K562 (cell line): ENCODE measurements around the gene METRN. TPM values are rescaled to one million over a fixed set of nuclear protein-coding genes. Genes with fewer than 3 reads are reported as not detected.
A peak's percentile ranks its signal among the peaks of the same experiment; 100 is the strongest.

Source experiments
- BCOR ChIP-seq: fragments of 450-650 bp; IDR thresholded peaks from 2 replicates; pipeline ENCODE4 v1.6.1; 2016
- BRD4 ChIP-seq: fragments of 200-600 bp; sonication (generic); IDR thresholded peaks from 2 replicates; pipeline ENCODE4 v1.6.1; 2017; ENCODE audit warnings: inconsistent platforms
- CAMTA2 ChIP-seq: fragments of 250-450 bp; sonication (Bioruptor Pico); conservative IDR thresholded peaks from 2 replicates; pipeline ENCODE4 v1.5.1; 2022
- NKRF ChIP-seq: fragments of 450-650 bp; IDR thresholded peaks from 2 replicates; pipeline ENCODE4 v1.6.1; 2016; ENCODE audit warnings: borderline replicate concordance
- NR2C1 ChIP-seq, 2 experiments: fragments of 450-650 bp; IDR thresholded peaks; 2 replicates each; pipeline ENCODE4 v1.6.1; 2017; ENCODE audit warnings: mild to moderate bottlenecking in 2 of 2, antibody characterized with exemption in 1 of 2, inconsistent platforms in 1 of 2, missing compliant biosample characterization in 1 of 2, missing genetic modification characterization in 1 of 2
- PCBP1 ChIP-seq: fragments of 200-400 bp; formaldehyde crosslinking; IDR thresholded peaks from 2 replicates; pipeline ENCODE4 v1.6.1; 2018; ENCODE audit warnings: mild to moderate bottlenecking, low read depth, low read length; ENCODE audit not compliant: poor library complexity, severe bottlenecking
- POLR2AphosphoS5 ChIP-seq: IDR thresholded peaks from 2 replicates; pipeline ENCODE4 v1.6.1; 2011; ENCODE audit warnings: mild to moderate bottlenecking, low read depth, low read length, moderate library complexity; ENCODE audit not compliant: control insufficient read depth, insufficient read depth
- RBM25 ChIP-seq: fragments of 200-400 bp; formaldehyde crosslinking; IDR thresholded peaks from 2 replicates; pipeline ENCODE4 v1.6.1; 2018; ENCODE audit warnings: low read length, low read depth, moderate library complexity; ENCODE audit not compliant: severe bottlenecking
- RREB1 ChIP-seq: fragments of 250-450 bp; sonication (Bioruptor Pico); IDR thresholded peaks from 2 replicates; pipeline ENCODE4 v1.4.0; 2020
- U2AF2 ChIP-seq: fragments of 200-400 bp; formaldehyde crosslinking; optimal IDR thresholded peaks from 2 replicates; pipeline ENCODE3; 2017; ENCODE audit warnings: low read depth, mild to moderate bottlenecking, low read length
- ZC3H11A ChIP-seq: IDR thresholded peaks from 2 replicates; pipeline ENCODE4 v1.6.1; 2012; ENCODE audit warnings: low read depth, low read length, improper control_type of control experiment
- ZFP30 ChIP-seq: fragments of 250-450 bp; sonication (Bioruptor Pico); IDR thresholded peaks from 2 replicates; pipeline ENCODE4 v1.8.0; 2022; ENCODE audit warnings: moderate library complexity, mild to moderate bottlenecking, inconsistent platforms, borderline replicate concordance
- ZNF79 ChIP-seq: fragments of 250-450 bp; sonication (Bioruptor Pico); IDR thresholded peaks from 2 replicates; pipeline ENCODE4 v1.4.0; 2020; ENCODE audit warnings: low read depth, mild to moderate bottlenecking, moderate library complexity
- polyA plus RNA-seq, 8 experiments: library from polyadenylated mRNA; depleted of rRNA in 4 of 8; stranded (reverse) in 5 of 8; unstranded in 3 of 8; fragments of >200 nt; fragmentation: Nextera tagmentation in 2 of 8; fragmentation: Illumina TruSeq in 1 of 8; extraction: Ambion mirVana in 2 of 8; extraction: Trizol in 1 of 8; gene quantifications; 2 replicates each; pipeline versions ENCODE4 v1.2.1 to v1.2.3, GENCODE V29; 2011 to 2014; ENCODE audit warnings: inconsistent platforms in 1 of 8, missing spikeins in 1 of 8
- total RNA-seq, 7 experiments: library from RNA; depleted of rRNA in 6 of 7; stranded (reverse); fragments of >200 nt in 6 of 7; fragmentation: Illumina TruSeq in 2 of 7; extraction: Trizol in 2 of 7; gene quantifications; 2 replicates each; pipeline versions ENCODE4 v1.2.1 to v1.2.3, GENCODE V29; 2011 to 2021; ENCODE audit warnings: low replicate concordance in 1 of 7

The METRN gene
- total and polyA plus RNA-seq, 9 of the 15 experiments (the other 6 are each of a cell fraction or from before 2014, with no cell fraction given) = 0.20 to 89.8 (median 15.4) TPM

GRCh38 chr16:726438-727290 is 11.7 kb downstream of the METRN start, which contains the start of the genes CCDC78 and HAGHL (continued):
- no peak for TF ChIP-seq RREB1 (CRISPR knock-in tag)
- TF ChIP-seq CAMTA2 = no peak
- TF ChIP-seq ZFP30 (CRISPR knock-in tag) = no peak
- no peak for TF ChIP-seq BRD4
- peak; percentile 99 for TF ChIP-seq RBM25
- TF ChIP-seq NKRF = no peak
- no peak for TF ChIP-seq NR2C1 (IDR thresholded peaks at IDR 0.05)
- no peak for TF ChIP-seq NR2C1 (tag; IDR thresholded peaks at IDR 0.05)
- no peak for TF ChIP-seq ZC3H11A
- TF ChIP-seq BCOR = peak; percentile 70; the same call in 1 of the 2 replicates
- TF ChIP-seq ZNF79 (CRISPR knock-in tag) = no peak
- TF ChIP-seq U2AF2 = no peak
- TF ChIP-seq PCBP1 = peak; percentile 52
- TF ChIP-seq POLR2AphosphoS5 = peak; percentile 41; the same call in 1 of the 2 replicates
